Measurements from ENCODE around the gene SCYGR1.

DNA sequence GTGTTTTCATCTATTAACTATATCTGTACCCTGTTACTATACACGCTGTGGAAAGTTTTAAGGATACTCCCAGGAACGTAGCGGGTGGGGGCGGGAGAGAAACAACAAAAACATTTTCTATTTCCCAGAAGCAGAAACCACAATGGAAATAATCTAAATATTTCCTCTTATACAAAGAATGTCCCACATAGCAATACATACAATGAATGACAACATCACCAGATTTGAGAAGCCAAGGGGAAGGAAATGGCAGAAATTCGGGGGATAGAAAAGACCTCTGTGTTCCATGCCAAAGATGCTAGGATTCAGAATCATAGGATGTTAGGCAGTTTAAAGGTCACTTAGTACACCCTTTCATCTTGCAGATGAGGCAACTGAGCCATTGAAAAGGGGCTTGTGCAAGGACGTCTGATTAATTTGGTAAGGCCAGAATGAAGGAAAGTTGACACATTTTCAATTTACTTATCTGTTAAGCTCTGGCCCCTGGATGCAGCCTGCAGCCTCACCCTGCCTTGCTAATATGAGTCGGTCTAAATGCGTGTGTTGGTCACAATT is 41.1 kb upstream of the SCYGR1 start:
- TF ChIP-seq FOXP2 (optimal IDR thresholded peaks at IDR 0.05; ENCODE audit: borderline replicate concordance, extremely low read depth, extremely low read length, insufficient read depth) = no peak
- TF ChIP-seq, protein P1, sequence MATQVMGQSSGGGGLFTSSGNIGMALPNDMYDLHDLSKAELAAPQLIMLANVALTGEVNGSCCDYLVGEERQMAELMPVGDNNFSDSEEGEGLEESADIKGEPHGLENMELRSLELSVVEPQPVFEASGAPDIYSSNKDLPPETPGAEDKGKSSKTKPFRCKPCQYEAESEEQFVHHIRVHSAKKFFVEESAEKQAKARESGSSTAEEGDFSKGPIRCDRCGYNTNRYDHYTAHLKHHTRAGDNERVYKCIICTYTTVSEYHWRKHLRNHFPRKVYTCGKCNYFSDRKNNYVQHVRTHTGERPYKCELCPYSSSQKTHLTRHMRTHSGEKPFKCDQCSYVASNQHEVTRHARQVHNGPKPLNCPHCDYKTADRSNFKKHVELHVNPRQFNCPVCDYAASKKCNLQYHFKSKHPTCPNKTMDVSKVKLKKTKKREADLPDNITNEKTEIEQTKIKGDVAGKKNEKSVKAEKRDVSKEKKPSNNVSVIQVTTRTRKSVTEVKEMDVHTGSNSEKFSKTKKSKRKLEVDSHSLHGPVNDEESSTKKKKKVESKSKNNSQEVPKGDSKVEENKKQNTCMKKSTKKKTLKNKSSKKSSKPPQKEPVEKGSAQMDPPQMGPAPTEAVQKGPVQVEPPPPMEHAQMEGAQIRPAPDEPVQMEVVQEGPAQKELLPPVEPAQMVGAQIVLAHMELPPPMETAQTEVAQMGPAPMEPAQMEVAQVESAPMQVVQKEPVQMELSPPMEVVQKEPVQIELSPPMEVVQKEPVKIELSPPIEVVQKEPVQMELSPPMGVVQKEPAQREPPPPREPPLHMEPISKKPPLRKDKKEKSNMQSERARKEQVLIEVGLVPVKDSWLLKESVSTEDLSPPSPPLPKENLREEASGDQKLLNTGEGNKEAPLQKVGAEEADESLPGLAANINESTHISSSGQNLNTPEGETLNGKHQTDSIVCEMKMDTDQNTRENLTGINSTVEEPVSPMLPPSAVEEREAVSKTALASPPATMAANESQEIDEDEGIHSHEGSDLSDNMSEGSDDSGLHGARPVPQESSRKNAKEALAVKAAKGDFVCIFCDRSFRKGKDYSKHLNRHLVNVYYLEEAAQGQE (IDR thresholded peaks at IDR 0.05; ENCODE audit: insufficient read depth in 1 of 2, low read depth in 2 of 2, low read length in 2 of 2) = no peak
